SU-DHL-6 (cell line): Measurements from ENCODE around the gene KLHL15.

ENCODE experiments used
- EZH2phosphoT487 ChIP-seq: fragments of 200-600 bp; sonication (generic), shearing (Covaris generic); conservative IDR thresholded peaks from 2 replicates; pipeline ENCODE4 v1.6.1; 2018; ENCODE audit warnings: mild to moderate bottlenecking, antibody characterized with exemption, low read length, moderate library complexity, mixed read lengths
- TF ChIP-seq, protein P1 (sequence below): fragments of 200-600 bp; sonication (generic); IDR thresholded peaks from one replicate; pipeline ENCODE4 v1.5.1; 2017; ENCODE audit warnings: antibody characterized with exemption, mild to moderate bottlenecking, low read length, moderate library complexity; ENCODE audit not compliant: insufficient read depth, poor library complexity, severe bottlenecking

DNA sequence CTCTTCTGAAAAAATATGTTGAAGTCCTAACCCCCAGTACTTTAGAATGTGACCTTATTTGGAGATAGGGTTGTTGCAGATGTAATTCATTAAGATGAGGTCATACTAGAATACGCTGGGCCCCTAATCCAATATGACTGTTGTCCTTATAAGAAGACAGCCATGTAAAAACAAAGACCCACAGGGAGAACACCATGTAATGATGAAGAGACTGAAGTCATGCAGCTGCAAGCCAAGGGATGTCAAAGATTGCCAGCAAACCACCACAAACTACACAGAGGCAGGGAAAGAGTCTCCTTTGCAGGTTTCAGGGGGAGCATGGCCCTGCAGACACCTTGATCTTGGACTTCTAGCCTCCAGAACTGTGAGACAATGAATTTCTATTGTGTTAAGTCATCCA lies 81.8 kb downstream of the KLHL15 start:
- TF ChIP-seq, protein P1, sequence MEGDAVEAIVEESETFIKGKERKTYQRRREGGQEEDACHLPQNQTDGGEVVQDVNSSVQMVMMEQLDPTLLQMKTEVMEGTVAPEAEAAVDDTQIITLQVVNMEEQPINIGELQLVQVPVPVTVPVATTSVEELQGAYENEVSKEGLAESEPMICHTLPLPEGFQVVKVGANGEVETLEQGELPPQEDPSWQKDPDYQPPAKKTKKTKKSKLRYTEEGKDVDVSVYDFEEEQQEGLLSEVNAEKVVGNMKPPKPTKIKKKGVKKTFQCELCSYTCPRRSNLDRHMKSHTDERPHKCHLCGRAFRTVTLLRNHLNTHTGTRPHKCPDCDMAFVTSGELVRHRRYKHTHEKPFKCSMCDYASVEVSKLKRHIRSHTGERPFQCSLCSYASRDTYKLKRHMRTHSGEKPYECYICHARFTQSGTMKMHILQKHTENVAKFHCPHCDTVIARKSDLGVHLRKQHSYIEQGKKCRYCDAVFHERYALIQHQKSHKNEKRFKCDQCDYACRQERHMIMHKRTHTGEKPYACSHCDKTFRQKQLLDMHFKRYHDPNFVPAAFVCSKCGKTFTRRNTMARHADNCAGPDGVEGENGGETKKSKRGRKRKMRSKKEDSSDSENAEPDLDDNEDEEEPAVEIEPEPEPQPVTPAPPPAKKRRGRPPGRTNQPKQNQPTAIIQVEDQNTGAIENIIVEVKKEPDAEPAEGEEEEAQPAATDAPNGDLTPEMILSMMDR = no peak
- TF ChIP-seq EZH2phosphoT487 = no peak
